EL (cell line): Measurements from ENCODE around the gene NKX3-2.

Source experiments
- DNase-seq: peaks from one replicate; pipeline ENCODE4 v3.0.0-alpha.2; 2016

NKX3-2 gene

GRCh38 chr4:13496605-13497004 is 47.7 kb downstream of the NKX3-2 start:
- DNase-seq, result no peak

- DNase-seq, result no peak
These were observed 48.6 kb downstream of the NKX3-2 start for GRCh38 chr4:13495753-13496152.

- DNase-seq, result no peak
These were observed 50.5 kb downstream of the NKX3-2 start for GRCh38 chr4:13493793-13494192.

GRCh38 chr4:13492747-13493146 is 51.6 kb downstream of the NKX3-2 start:
- no peak for DNase-seq
